D721Med (cell line): ENCODE data around the gene HOXA9.

Source experiments
- DNase-seq: peaks from one replicate; pipeline ENCODE4 v3.0.0; 2011; ENCODE audit warnings: low spot score; ENCODE audit not compliant: insufficient read length
- FAIRE-seq: peaks from 2 replicates; lab custom pipeline; 2011; peaks lifted over from hg19 to GRCh38; lab: Jason Lieb, UNC
- TF ChIP-seq, protein P1 (sequence below): IDR thresholded peaks from 2 replicates; pipeline ENCODE4 v1.5.1; 2012; ENCODE audit warnings: mild to moderate bottlenecking, control low read depth; ENCODE audit not compliant: insufficient read depth; ENCODE audit errors: missing control alignments

HOXA9 gene

DNA sequence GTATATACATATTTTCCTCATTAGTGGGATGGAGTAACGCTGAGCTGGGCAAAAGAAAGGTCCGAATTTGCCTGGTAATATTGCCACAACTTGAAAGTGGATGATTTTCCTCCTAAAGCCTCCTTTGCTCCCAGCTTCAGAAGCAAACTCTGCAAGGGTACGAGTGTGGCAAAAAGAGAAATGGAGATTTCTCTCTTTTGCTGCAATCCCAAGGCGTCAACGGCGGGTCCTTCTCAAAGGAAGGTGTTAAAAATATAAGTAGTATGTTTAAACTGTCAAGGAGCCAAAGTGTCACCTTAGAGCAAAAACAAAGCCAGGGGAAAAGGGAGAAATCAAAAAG is 50.5 kb downstream of the HOXA9 start:
- FAIRE-seq (no peak), DNase-seq (no peak)
- TF ChIP-seq, protein P1, sequence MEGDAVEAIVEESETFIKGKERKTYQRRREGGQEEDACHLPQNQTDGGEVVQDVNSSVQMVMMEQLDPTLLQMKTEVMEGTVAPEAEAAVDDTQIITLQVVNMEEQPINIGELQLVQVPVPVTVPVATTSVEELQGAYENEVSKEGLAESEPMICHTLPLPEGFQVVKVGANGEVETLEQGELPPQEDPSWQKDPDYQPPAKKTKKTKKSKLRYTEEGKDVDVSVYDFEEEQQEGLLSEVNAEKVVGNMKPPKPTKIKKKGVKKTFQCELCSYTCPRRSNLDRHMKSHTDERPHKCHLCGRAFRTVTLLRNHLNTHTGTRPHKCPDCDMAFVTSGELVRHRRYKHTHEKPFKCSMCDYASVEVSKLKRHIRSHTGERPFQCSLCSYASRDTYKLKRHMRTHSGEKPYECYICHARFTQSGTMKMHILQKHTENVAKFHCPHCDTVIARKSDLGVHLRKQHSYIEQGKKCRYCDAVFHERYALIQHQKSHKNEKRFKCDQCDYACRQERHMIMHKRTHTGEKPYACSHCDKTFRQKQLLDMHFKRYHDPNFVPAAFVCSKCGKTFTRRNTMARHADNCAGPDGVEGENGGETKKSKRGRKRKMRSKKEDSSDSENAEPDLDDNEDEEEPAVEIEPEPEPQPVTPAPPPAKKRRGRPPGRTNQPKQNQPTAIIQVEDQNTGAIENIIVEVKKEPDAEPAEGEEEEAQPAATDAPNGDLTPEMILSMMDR = no peak

DNA sequence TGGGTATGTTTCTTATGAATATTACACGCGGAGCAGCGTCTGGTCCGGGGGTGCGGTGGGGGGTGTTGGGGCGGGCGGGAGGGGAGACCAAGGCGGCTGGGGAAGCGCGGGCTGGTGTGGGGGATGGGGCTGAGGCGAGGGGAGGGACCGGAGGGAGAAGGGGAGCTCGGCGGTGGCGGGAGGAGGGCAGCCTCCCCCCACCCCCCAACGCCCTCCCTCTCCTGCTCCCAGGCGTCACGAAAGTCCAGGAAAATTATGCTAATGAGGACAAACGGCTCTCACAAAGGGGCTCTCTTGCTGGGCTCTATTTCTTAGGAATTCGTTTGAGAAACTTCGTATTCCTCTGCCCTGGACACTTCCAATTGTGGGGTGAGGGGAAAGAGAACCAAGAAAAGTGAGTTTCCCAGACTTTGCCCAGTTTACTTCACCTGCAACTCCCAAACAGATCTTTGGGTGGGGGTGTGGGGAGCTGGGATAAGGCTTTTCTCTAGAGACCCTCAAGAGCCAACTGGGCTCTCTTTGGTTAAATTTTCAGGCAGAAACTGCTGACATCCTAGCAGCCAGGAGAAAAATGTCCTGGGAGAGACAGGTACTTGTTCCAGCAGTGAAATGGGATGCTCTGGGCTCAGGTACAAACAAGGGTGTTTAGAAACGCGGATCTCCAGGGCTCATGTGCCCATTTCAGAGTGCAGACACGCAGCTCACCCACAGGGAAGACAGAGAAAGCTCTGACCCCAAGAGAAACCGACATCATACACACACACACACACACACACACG is 51.2 kb downstream of the HOXA9 start:
- no peak for FAIRE-seq

DNA sequence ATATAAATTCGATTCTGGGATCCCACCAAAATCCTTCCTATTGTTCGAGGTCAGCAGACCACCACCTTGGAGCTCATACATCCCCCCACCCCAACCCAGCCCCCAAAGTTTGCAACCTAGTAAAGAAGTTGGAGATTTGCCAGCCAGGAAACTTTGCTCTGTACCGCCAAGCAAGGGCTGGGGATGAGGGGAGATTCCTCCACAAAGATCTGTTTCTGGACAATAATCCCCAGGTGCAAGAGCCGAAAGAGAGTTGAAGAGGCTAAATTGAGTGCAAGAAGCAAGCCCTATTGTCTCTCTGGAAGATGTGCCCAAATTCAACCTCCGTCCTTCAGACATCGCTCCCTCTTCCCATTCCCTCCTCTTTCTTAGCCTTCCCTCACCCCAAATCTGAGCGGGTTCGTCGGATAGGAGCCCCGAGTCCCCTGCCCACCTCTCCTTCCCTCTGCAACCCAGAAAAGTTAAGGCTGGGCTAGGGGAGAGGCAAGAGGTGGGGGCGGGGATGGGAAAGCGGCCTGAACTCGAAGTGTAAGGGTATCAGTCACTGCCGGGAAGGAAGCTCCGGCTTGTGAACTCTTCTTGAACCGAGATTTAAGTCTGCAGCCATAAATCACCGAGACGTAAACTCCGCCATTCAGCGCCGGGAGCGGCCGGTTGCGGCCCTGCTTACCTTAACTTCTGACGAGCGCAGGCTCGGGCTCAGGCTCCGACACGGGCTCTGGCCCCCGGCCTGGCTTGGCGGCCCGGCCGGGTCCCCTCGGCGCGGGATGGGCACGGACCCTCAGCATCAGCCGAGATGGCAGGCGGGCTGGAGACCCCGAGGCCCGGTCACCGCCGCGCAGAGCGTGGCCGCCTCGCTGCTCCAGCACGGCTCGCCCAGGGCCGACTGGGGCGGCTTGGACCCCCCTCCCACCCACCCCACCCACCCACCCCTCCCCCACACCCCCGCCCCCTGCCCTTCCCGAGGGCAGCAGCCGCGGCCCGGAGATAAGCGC is 52.1 kb downstream of the HOXA9 start:
- no peak for FAIRE-seq
- DNase-seq = no peak
- TF ChIP-seq, protein P1 = no peak

More for the DNA sequence above, 51.2 kb downstream of the HOXA9 start:
- TF ChIP-seq, protein P1 = no peak
- DNase-seq = no peak
